ENCODE results near the gene SPG11.

SPG11 gene

DNA sequence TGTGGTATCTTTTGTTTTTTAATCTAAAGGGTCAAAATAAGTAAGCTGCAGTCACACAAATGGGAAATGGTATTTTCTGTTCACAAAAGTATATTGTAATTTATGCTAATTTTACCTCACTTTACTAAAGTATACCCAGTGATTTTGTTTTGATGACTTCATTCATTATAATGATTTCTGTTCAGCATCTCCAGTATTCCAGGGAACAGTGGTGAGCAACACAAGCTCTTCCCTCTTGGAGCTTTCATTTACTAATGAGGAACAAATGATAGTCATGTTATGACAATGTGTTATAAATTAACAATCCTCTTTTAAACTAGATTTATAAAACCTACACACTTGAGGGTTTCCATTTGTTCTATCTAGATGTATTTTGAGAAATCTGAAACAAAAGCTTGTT, 147.0 kb downstream of the SPG11 start:
- Histone ChIP-seq H3F3A (ENCODE audit: insufficient read depth, low read length) (0 out of 2 replicates have a peak, but pooled peaks cover 4% of the 10 kb centered on the region), H3K4me3 (ENCODE audit: low read length) (no peak overlapping the region), H3K36me3 (replicated peaks; ENCODE audit: insufficient read depth, low read length) (peaks cover 3% of the 10 kb centered on the region; the same call in 1 of the 2 replicates), H3K27me3 (replicated peaks; ENCODE audit: insufficient read depth, low read length) (no peaks in the 10 kb centered on the region), H3K9me2 (replicated peaks; ENCODE audit: insufficient read depth, low read length) (no peaks in the 10 kb centered on the region), H3K4me1 (ENCODE audit: low read length) (no peaks in the 10 kb centered on the region), H4K20me1 (ENCODE audit: insufficient read depth, low read length) (no peaks in the 10 kb centered on the region), H3K27ac (ENCODE audit: low read length) (no peak overlapping the region), H3K4me2 (ENCODE audit: low read depth, low read length) (no peak overlapping the region), H3K9ac (ENCODE audit: low read length) (no peak overlapping the region), H3K79me2 (ENCODE audit: low read length) (no peaks in the 10 kb centered on the region), H2AFZ (ENCODE audit: low read length) (no peak overlapping the region), H3K9me3 (replicated peaks; ENCODE audit: insufficient read depth, low read length) (no peaks in the 10 kb centered on the region)
- no peak for DNase-seq
- TF ChIP-seq EZH2 (optimal IDR thresholded peaks at IDR 0.05; ENCODE audit: low read depth, low read length) (no peak), EZH2phosphoT487 (IDR thresholded peaks at IDR 0.05; ENCODE audit: low read length) (no peak), CTCF (IDR thresholded peaks at IDR 0.05; ENCODE audit: low read length) (no peak)

All from MM.1S (cell line).